Activated CD8-positive, alpha-beta memory T cell treated with anti-CD3 and anti-CD28 coated beads for 24 hours (primary cell): ENCODE measurements around the gene KRT222.

ENCODE experiments used
- DNase-seq: peaks from one replicate; pipeline ENCODE4 v3.0.0-alpha.2; 2020

KRT222 gene

DNA sequence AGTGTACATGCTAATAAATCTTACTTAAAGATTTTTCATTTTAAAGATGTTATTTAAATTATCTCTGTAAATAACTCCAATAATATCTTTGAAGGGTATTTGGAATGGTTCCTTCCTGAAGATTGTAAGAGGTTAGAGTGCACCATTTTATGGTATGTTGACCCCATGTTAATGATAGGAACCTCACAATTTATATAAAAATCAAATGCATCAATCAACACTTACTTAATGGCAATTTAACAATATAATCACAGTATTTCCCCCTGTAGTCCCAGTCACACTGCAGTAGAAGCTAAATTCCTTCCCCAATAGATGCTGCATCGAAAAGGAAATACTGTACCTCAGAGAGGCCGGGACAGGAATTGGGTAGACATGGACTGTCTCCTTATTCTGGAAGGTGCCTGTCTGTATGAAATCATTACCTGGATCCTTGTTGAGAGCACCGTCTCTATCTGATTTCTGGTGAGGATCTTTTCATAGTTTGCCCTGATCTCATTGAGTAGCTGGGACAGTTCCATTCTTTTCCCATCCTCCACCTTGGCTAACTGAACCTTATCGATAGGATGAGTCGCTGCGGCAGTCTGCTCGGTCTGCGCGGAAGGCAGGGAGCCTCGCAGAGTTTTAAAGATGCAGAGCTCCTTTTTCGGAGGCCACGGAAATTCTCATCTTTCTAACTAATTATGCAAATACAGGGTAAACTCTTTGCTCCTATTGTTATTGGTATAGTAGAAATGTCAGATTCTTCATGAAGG, at the start of gene KRT222:
KRT222 (minus strand) TSS at position 596 of the 752 bp plus-strand sequence; CDS start at position 518, 78 bp downstream.
- DNase-seq, result no peak

GRCh38 chr17:40714473-40714872, 49.5 kb upstream of the KRT222 start:
- no peak for DNase-seq

- no peak for DNase-seq
Measured at GRCh38 chr17:40707745-40708144, 42.8 kb upstream of the KRT222 start.

DNA sequence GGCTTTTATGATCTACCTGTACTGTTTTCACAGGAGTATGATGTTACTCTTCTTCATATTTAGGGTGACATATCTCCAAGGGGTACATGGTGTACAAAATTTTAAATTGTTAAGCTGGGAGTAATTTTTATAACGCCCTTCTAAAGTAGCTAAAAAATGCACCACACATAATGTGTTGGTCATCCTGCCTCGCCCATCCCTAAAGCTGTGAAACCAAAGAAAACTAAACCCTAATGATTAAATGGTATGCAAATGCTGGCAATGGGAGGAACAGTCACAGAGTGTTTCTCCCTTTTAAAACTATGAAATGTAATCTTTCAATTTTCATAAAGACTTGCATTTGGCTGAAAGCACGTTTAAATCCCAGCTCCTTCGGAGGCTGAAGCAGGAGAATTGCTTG, 40.6 kb upstream of the KRT222 start:
- DNase-seq, result no peak

- no peak for DNase-seq
Measured at GRCh38 chr17:40703652-40704051, 38.7 kb upstream of the KRT222 start, which contains the start of gene KRT24. Gene KRT24, minus strand, starts transcription at chr17:40703752. Its CDS starts 59 bp downstream, at chr17:40703693.

- no peak for DNase-seq
Measured at GRCh38 chr17:40702271-40702670, 37.3 kb upstream of the KRT222 start.

GRCh38 chr17:40699853-40700252, 34.9 kb upstream of the KRT222 start:
- no peak for DNase-seq

DNA sequence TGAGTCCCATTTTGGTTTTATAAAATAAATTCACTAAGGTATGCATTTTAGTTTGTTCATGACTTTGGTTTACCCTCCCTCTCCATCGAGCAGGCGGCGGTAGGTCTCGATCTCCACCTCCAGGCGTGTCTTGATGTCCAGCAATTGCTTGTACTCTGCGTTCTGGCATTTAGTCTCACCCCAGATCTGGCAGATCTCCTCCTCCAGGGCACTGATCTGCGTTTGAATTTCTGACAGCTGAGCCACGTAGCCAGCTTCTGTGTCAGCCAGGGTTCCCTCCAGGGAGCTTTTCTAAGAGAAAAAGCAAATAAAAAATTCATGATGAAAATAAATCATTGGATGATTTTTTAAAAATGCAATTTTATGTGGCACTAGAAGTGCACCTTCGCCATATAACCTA, 34.4 kb upstream of the KRT222 start:
- DNase-seq, result no peak

DNA sequence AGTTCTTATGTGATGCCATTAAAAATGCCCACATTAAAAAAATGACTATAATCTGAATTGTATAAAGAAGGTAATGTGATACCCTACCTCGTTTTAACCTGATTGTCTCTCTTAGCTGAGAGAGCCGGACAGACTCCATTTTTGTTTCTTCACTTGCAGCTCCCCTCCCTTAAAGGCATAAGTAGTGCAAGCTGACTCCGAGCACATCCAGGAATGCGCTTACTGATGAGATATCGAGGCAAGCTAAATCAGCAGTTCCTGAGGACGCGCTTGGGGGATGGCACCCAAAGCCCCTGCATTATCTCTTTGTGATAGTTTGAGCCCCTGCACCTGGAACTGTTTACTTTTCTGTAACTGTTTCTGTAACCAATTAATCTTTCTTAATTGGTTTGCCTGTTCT, 32.3 kb upstream of the KRT222 start:
- DNase-seq, result no peak

DNA sequence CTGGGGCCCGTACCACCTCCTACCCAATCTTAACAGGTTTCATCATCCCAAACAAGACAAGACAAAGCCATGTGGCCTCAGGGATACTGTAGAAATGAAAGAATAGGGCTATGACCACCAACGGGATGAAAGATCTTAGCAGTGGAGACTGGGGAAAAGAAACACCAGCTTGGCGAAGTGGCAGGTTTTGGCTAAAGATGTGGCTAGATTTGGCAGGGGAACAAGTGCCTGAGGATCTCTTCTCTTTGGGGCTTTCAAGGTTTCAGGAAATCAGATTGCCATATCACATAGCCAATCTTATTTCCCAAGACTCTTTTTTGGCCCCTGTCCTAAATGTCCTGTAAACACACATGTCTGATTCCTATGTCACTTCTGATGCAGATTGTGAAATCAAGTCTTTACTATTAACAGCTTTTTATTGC, 31.7 kb upstream of the KRT222 start:
- DNase-seq, result no peak

DNA sequence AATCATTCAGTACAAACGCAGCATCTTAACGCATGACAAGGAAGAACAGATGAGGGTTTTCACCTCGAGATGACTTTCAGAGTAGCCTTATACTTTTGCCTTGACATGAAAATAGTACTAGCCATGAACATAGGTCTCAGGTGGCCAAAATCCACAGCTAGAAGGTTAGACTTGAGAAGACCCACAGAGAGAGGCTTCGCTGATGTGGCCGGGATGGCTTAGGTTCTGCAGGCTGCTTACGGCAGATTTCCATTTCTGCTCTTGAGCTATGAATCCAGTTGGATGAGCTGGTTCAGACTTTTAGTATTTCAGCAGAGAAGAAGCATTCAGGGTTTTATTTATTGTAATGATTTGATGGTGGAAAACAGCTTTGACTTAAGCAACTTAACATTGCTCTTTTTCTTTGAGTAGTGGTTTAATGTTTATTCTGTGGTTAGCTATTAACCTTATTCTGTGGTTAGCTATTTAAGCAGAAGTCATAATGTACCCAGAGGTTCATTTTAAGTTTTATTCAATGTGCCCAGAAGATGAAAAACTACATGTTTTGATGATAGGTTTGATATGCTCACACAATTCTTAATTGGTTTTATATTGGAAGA, 31.0 kb upstream of the KRT222 start:
- DNase-seq, result no peak

GRCh38 chr17:40694584-40694983, 29.6 kb upstream of the KRT222 start:
- no peak for DNase-seq

DNA sequence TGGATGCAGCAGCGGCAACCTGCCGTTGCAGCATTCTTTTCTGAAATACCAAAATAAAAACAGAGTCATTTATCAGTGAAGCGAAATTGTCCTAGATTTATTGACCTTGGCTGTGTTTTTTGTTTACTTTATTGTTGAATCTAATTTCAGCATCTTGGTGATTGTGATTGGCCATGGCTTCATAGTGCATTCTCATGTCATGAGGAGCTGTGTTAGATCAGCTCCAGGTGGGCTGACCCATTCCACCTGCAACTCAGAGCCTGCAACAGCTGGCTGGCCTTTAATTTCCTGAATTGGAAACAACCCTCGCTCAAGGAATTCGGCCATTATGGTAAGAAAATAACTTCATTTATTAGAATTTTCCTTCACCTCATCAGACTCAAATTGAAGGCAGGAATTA, 22.1 kb upstream of the KRT222 start:
- no peak for DNase-seq

DNA sequence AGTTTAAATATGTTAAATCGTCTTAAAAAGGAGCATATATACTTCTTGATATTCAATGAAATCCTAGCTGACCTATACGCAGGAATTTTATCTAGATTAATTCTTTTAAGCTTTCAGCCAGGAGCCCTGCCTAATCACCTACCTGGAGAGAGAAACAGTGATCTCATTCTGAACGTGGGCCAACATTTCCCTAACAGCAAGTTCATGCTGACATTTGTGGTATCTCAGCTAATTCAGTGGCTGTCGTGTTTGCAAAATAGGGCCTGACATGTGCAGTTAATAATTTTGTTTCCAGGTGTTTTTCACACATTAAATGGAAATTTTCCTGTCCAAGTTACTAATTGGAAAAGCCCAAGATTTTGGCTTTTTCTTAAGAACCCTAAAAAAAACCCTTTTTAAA, 21.2 kb upstream of the KRT222 start:
- no peak for DNase-seq

GRCh38 chr17:40680998-40681397, 16.0 kb upstream of the KRT222 start:
- DNase-seq, result no peak

GRCh38 chr17:40679523-40679907, 14.5 kb upstream of the KRT222 start:
- no peak for DNase-seq

GRCh38 chr17:40678902-40679522, 14.0 kb upstream of the KRT222 start:
- no peak for DNase-seq

DNA sequence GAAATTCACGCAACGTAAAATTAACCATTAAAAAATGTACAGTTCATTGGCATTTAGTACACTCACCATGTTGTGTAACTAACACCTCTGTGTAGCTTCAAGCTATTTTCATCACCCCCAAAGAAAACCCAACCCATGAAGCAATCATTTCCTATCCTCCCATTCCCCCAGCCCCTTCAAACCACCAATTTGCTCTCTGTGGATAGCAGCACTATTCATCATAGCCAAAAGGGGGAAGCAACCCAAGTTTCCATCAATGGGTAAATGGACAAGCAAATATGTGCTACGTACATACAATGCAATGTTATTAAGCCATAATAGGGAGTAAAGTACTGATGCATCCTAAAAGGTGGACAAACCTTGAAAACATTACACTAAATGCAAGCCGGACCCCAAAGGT, 10.9 kb upstream of the KRT222 start:
- DNase-seq, result no peak

- DNase-seq, result no peak
Measured at GRCh38 chr17:40672654-40673053, 7.7 kb upstream of the KRT222 start.

- no peak for DNase-seq
Measured at GRCh38 chr17:40671282-40671681, 6.3 kb upstream of the KRT222 start.

DNA sequence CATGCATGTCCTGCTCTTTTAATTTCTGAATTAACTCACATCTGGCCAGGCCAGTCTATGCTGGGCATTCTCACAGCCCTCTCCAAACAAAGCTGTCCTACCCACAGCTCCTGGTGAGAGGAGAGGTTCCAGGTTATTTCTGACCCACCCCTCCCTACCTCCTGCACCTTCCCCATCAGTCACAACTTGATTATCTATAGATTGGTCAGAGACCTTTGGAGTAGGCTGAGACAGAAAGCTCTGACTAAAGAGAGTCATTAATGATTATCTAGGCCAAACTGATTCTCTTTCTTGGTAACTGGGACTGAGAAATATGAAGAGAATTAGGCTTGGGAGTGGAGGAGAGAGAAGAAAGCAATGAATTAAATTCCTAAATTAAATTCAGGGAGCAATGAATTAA, 1.4 kb upstream of the KRT222 start:
- DNase-seq, result no peak

DNA sequence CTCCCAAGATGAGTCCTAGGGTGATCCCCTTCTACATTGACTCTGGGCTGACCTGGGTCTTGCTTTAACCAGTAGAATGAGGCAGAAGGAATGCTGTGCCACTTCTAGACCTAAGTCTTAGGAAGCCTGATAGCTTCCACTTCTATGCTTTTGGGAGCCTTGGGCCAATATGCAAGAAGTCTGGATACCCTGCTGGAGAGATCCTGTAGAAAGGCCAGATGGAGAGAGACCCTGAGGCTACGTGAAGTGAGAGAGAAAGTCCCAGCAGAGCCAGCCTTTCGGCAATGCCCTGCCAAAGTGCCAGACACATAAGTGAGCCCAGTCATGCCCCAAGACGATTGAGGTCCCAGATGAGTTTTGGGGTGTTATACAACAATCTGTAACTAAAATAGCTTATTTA, 1.7 kb downstream of the KRT222 start:
- DNase-seq, result no peak

GRCh38 chr17:40659911-40660310, 5.1 kb downstream of the KRT222 start:
- DNase-seq, result no peak

- DNase-seq, result no peak
Measured at GRCh38 chr17:40658396-40658795, 6.6 kb downstream of the KRT222 start.
